Body of pancreas (tissue), 4 donors: ENCODE data around the gene KIF6. TPM values are rescaled to one million over a fixed set of nuclear protein-coding genes. Genes with fewer than 3 reads are reported as not detected.

ENCODE experiments used
- ATAC-seq: fragments of 150-250 bp; one replicate; pipeline ENCODE4 v1.9.1; 2016
- DNase-seq, 4 donors: peaks; one replicate each; pipeline ENCODE4 v3.0.0-alpha.2; 2019
- H3K27ac ChIP-seq, 4 donors: fragments of 200-600 bp; sonication (generic); 1 replicate in 3 of 4; 2 replicates in 1 of 4; pipeline versions ENCODE4 v1.5.1 to v1.6.1; 2016 to 2019; ENCODE audit warnings: mild to moderate bottlenecking in 1 of 4, mixed read lengths in 1 of 4, moderate library complexity in 1 of 4
- H3K27me3 ChIP-seq, 2 donors: fragments of 200-600 bp; sonication (generic); one replicate each; pipeline ENCODE4 v1.6.0; 2016; ENCODE audit warnings: mild to moderate bottlenecking in 1 of 2
- H3K36me3 ChIP-seq, 2 donors: fragments of 200-600 bp; sonication (generic); replicated peaks in 1 of 2; 2 replicates each; pipeline ENCODE4 v1.5.1; 2016; ENCODE audit warnings: low read depth in 2 of 2; ENCODE audit not compliant: insufficient read depth in 1 of 2
- H3K4me1 ChIP-seq: fragments of 200-600 bp; sonication (generic); one replicate; pipeline ENCODE4 v1.6.0; 2016
- H3K4me3 ChIP-seq, 2 donors: fragments of 200-600 bp; sonication (generic); 1 replicate in 1 of 2; 2 replicates in 1 of 2; pipeline ENCODE4 v1.5.1; 2016 to 2019
- H3K9me3 ChIP-seq, 3 donors: fragments of 200-600 bp; sonication (generic); 1 replicate in 2 of 3; 2 replicates in 1 of 3; pipeline ENCODE4 v1.5.1; 2016
- CTCF ChIP-seq, 7 experiments: fragments of 450-650 bp in 4 of 7; fragments of 200-600 bp in 3 of 7; sonication (generic) in 3 of 7; IDR thresholded peaks; one replicate each; pipeline ENCODE4 v1.5.1; 2016 to 2019; ENCODE audit warnings: antibody characterized with exemption in 7 of 7
- POLR2A ChIP-seq, 3 donors: fragments of 450-650 bp; IDR thresholded peaks; one replicate each; pipeline ENCODE4 v1.6.1; 2016; ENCODE audit warnings: antibody characterized with exemption in 3 of 3, mild to moderate bottlenecking in 2 of 3
- WGBS, 2 donors: methylation state at CpG; one replicate each; pipeline ENCODE4 v1.1.5; 2017; 5-methylcytosine and 5-hydroxymethylcytosine counted together
- intact Hi-C: fragments of 100-400 bp; cut with DNase I; formaldehyde crosslinking; loops from one replicate; pipeline ENCODE4 v1.15.1; 2023
- total RNA-seq, 2 donors: library from RNA; depleted of rRNA; stranded (reverse); fragments of >200 nt; gene quantifications; one replicate each; pipeline ENCODE4 v1.1.0, GENCODE V29; 2016

Gene KIF6
- total RNA-seq, 2 donors from 2014 or later, result not detected

DNA sequence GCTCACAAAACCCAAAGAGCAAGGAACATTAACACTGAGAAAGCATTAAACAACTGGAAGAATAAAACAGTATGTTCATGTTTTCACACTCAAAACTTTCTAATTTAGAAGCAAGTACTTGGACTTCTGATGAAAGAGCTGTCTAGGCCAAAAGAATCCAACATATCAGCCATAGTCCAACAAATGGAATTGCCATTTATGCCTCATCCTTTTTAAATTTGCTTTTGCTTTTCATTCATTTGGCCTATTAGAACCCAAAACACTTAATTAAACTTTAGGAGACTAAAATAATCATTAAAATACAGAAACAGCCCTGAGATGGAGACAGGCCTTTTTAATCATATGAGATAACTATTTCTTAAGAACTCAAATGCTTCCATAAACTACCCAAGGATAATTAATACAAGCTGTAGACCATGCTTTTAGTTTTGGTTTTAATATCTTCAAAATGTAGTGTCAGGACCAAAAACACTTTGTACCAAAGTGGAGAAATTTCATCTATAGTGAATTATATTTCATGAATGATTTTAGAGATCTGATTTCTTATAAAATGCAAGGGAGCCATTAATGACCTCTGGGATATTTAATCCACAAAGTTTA, 166.5 kb downstream of the KIF6 start:
- H3K27ac ChIP-seq, result no peak overlapping the region
- ATAC-seq (no peak), DNase-seq (no peak)
- TF ChIP-seq CTCF (IDR thresholded peaks at IDR 0.05) (no peak), POLR2A (IDR thresholded peaks at IDR 0.05) (no peak)
- no peaks in the 10 kb centered on the region for H3K27me3 ChIP-seq
- H3K4me1 ChIP-seq, result peaks cover 13% of the 10 kb centered on the region
- H3K4me3 ChIP-seq, result no peak overlapping the region
- no peaks in the 10 kb centered on the region for H3K36me3 ChIP-seq
- no peaks in the 10 kb centered on the region for H3K9me3 ChIP-seq
- intact Hi-C loops, result no loop called here

DNA sequence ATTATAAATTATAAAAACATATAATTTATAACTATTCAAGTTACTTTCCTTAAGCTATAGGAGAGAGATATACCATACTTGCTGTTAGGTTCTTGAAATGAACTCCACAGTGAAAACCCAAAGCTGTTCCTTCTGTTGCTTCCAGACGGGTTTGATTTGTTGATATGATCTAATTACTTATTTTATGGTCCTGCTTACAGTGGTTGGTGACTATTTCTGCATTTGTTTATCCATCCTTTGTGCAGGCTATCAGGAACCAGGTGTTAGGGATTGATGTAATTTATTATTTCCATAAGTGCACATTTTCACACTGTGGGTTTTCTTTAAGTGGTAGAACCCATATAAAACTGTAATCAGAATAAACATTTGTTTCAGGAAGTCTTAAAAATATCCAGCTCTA, 167.1 kb downstream of the KIF6 start:
- no peaks in the 10 kb centered on the region for H3K9me3 ChIP-seq
- no peak overlapping the region for H3K27ac ChIP-seq
- 65 to 79% methylated on average over 1 of the region's 1 CpG for WGBS, 2 donors
- H3K27me3 ChIP-seq, result no peaks in the 10 kb centered on the region
- intact Hi-C loops, result no loop called here
- peaks cover 13% of the 10 kb centered on the region for H3K4me1 ChIP-seq
- no peaks in the 10 kb centered on the region for H3K36me3 ChIP-seq
- no peak for TF ChIP-seq CTCF (IDR thresholded peaks at IDR 0.05)
- no peak for TF ChIP-seq POLR2A (IDR thresholded peaks at IDR 0.05)
- no peak overlapping the region for H3K4me3 ChIP-seq
- no peak for ATAC-seq
- DNase-seq, result no peak

DNA sequence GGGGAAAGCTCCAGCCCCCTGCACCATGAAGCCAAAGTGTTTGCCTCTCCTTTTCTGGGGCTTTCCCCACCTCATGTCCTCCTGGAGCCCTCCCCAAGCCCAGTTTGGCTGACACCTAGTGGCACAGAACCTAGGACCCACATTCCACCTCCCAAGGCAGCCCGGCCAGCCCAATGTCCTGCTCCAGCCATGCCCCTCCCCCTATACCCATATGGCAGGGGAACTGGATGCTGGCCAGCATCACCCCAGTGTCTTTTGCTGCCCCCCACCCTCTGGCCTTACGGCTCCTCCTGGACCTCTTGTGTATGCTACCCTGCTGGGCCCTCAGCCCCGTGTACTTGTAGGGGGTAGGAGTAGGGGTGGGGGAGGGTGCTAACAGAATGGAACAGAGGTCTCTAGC, 170.1 kb downstream of the KIF6 start:
- ATAC-seq (no peak), DNase-seq (no peak)
- Histone ChIP-seq H3K27me3 (no peaks in the 10 kb centered on the region), H3K36me3 (no peaks in the 10 kb centered on the region), H3K9me3 (no peaks in the 10 kb centered on the region), H3K4me1 (peaks cover 7% of the 10 kb centered on the region), H3K4me3 (no peak overlapping the region), H3K27ac (no peak overlapping the region)
- WGBS, 2 donors, result 86 to 90% methylated on average over 3 of the region's 3 CpGs
- intact Hi-C loops, result no loop called here
- TF ChIP-seq CTCF (IDR thresholded peaks at IDR 0.05), result no peak
- TF ChIP-seq POLR2A (IDR thresholded peaks at IDR 0.05), result no peak

DNA sequence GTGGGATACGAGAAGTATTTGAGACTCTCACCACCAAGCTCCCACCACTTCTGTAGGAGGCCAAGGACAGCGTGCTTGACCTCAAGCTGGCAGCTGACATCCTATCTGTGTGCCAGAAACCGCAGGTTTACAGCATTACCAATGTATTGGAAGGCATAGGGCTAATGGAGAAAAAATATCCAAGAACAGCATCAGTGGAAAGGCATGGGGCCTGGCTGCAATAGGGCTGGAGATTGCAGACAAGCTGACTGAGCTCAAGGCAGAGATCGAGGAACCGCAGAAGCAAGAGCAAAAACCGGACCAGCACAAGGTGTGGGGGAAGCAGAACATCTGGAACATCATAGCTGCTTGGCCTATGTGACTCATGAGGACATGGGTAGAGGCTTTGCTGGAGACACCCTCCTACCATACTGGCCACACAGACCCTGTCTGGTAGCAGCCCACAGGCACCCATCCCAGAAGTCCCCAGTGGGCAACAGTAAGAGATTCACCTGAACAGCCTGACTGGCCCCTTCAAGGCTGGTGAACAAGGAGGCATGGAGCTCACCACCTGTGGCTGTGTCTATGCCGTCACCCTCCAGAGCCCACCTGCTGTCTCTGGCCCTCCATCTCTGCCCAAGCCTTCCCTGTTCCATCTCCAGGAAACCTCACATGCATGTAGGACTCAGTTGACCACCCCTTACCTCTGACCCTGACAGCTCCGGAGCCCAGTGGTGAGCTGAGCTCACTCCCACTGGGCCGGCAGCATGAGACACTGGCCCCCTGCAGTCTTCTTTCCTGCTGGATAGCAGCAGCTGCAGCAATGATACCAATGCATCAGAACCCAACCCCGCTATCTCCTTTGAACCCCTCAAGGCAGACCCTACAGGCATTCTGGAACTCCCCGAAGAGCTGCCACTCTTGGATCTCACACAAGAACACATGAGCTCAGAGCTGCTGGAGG, 171.1 kb downstream of the KIF6 start:
- peaks cover 7% of the 10 kb centered on the region for H3K4me1 ChIP-seq
- WGBS, 2 donors, result 89 to 90% methylated on average over 11 of the region's 11 CpGs
- ATAC-seq, result no peak
- no peak for TF ChIP-seq CTCF (IDR thresholded peaks at IDR 0.05)
- no peak for TF ChIP-seq POLR2A (IDR thresholded peaks at IDR 0.05)
- H3K9me3 ChIP-seq, result no peaks in the 10 kb centered on the region
- H3K36me3 ChIP-seq, result no peaks in the 10 kb centered on the region
- no peaks in the 10 kb centered on the region for H3K27me3 ChIP-seq
- H3K4me3 ChIP-seq, result no peak overlapping the region
- intact Hi-C loops, result no loop called here
- no peak overlapping the region for H3K27ac ChIP-seq
- DNase-seq, result no peak
